ENCODE data around the gene TAPT1. TPM values are rescaled to one million over a fixed set of nuclear protein-coding genes. Genes with fewer than 3 reads are reported as not detected.

TAPT1 gene
- total and polyA plus RNA-seq, 2 donors (not counting 1 experiment from before 2014, with no cell fraction given): 58.4 to 76.0 TPM

- WGBS (ENCODE audit: insufficient coverage): 63% methylated on average over 4 of the region's 6 CpGs
Observed at GRCh38 chr4:16224264-16225166, 1.8 kb downstream of the TAPT1 start.

More at GRCh38 chr4:16224264-16225166, 1.8 kb downstream of the TAPT1 start:
- intact Hi-C loops (cut with micrococcal nuclease): loop anchor here (5.0 to 10.0 kb wide), 4 partner anchors 38 to 1798 kb away; partner anchors contain the start of genes FAM200B, FBXL5 and LCORL
- ATAC-seq (ENCODE audit: low read depth) (no peak), DNase-seq (no peak)
- peak overlapping the region; percentile 72 for H3K9ac ChIP-seq (ENCODE audit: low read length)
- no peaks in the 10 kb centered on the region for H3K9me3 ChIP-seq (ENCODE audit: control extremely low read depth in 1 of 3, control insufficient read depth in 2 of 3, insufficient read depth in 1 of 3, low read length in 2 of 3)
- peaks cover 43% of the 10 kb centered on the region for H4K20me1 ChIP-seq (ENCODE audit: control insufficient read depth, insufficient read depth, low read length, poor library complexity, severe bottlenecking)
- peaks cover 0 to 13% of the 10 kb centered on the region in 2 experiments for H3K36me3 ChIP-seq (replicated peaks in 1 of 2; ENCODE audit: control extremely low read depth in 1 of 2, control insufficient read depth in 1 of 2, extremely low read depth in 1 of 2, insufficient read depth in 2 of 2, low read length in 1 of 2)
- peak overlapping the region; percentile 36 to 74 for H3K27ac ChIP-seq (ENCODE audit: low read length in 2 of 2)
- peak overlapping the region; percentile 74 to 95 (median 81) for H3K4me3 ChIP-seq (ENCODE audit: control extremely low read depth in 1 of 5, extremely low read depth in 1 of 5, insufficient read depth in 1 of 5, low read depth in 2 of 5, low read length in 4 of 5)
- peaks cover 33 to 39% of the 10 kb centered on the region in 2 donors for H3K4me1 ChIP-seq (ENCODE audit: control insufficient read depth in 2 of 2, insufficient read depth in 2 of 2, low read length in 2 of 2)
- peak overlapping the region; percentile 47 for H2AFZ ChIP-seq (ENCODE audit: insufficient read depth, low read depth, low read length, poor library complexity, severe bottlenecking)
- TF ChIP-seq EZH2 (IDR thresholded peaks at IDR 0.05; ENCODE audit: borderline replicate concordance, insufficient read depth, low read depth, low read length, poor library complexity, severe bottlenecking) (no peak), CTCF (IDR thresholded peaks at IDR 0.05) (no peak)
- Mint-ChIP-seq H3K4me3 (peak overlapping the region; percentile 91), H3K9me3 (ENCODE audit: insufficient read depth) (no peaks in the 10 kb centered on the region), H3K27ac (peak overlapping the region; percentile 42), H3K27me3 (no peaks in the 10 kb centered on the region), H3K4me1 (peaks cover 57% of the 10 kb centered on the region)
- POLR2A ChIA-PET: no interaction called here
- H3K79me2 ChIP-seq (ENCODE audit: control insufficient read depth, insufficient read depth, low read length): peaks cover 70% of the 10 kb centered on the region
- H3K27me3 ChIP-seq (replicated peaks in 1 of 4; ENCODE audit: control extremely low read depth in 1 of 4, control insufficient read depth in 3 of 4, insufficient read depth in 4 of 4, low read length in 3 of 4): no peaks in the 10 kb centered on the region
- CTCF ChIA-PET: interaction anchor here (0.9 to 1.6 kb wide), 6 partner anchors 9 to 40 kb away, joined by 3 to 15 read pairs (median 4); no protein-coding TSS in a partner anchor
- peak overlapping the region; percentile 66 for H3K4me2 ChIP-seq (replicated peaks; ENCODE audit: low read depth, low read length, poor library complexity, severe bottlenecking)

Data from B cell (primary cell).